ENCODE results near the gene PDE6C. TPM values are rescaled to one million over a fixed set of nuclear protein-coding genes. Genes with fewer than 3 reads are reported as not detected.

The PDE6C gene
- total RNA-seq, 4 donors from 2014 or later, result not detected

DNA sequence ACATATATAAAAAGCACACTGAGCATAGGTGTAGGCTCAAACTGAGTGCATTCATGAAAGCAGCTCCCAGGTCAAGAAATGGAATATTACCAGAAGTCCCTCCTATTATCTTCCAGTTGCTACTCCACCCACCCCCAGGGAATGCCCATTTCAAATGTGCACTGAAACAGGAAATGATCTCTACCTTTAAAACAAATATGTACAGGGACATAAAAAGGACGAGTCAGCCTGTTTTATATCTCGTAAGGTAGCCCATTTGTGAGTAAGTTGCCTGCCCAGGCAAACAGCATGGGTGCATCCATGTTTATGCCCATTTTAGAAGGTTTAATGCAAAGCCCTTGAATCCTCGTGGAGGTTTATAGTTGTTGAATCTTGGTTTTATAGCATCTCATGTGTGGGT lies 35.4 kb upstream of the PDE6C start:
- Histone ChIP-seq H3K27ac (no peak overlapping the region), H3K27me3 (peaks cover 0 to 18% (median 0%) of the 10 kb centered on the region in 4 donors), H3K4me1 (peaks cover 0 to 22% (median 0%) of the 10 kb centered on the region in 3 donors), H3K36me3 (no peaks in the 10 kb centered on the region), H3K4me3 (no peak overlapping the region), H3K9me3 (peaks cover 0 to 6% (median 0%) of the 10 kb centered on the region in 3 donors)
- no peak for DNase-seq
- intact Hi-C loops (cut with DNase I), result no loop called here
- 57 to 70% methylated on average over 3 of the region's 3 CpGs for WGBS, 2 donors
- TF ChIP-seq, protein P1, sequence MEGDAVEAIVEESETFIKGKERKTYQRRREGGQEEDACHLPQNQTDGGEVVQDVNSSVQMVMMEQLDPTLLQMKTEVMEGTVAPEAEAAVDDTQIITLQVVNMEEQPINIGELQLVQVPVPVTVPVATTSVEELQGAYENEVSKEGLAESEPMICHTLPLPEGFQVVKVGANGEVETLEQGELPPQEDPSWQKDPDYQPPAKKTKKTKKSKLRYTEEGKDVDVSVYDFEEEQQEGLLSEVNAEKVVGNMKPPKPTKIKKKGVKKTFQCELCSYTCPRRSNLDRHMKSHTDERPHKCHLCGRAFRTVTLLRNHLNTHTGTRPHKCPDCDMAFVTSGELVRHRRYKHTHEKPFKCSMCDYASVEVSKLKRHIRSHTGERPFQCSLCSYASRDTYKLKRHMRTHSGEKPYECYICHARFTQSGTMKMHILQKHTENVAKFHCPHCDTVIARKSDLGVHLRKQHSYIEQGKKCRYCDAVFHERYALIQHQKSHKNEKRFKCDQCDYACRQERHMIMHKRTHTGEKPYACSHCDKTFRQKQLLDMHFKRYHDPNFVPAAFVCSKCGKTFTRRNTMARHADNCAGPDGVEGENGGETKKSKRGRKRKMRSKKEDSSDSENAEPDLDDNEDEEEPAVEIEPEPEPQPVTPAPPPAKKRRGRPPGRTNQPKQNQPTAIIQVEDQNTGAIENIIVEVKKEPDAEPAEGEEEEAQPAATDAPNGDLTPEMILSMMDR (IDR thresholded peaks at IDR 0.05), result no peak
- no peak for TF ChIP-seq POLR2A (IDR thresholded peaks at IDR 0.05)

DNA sequence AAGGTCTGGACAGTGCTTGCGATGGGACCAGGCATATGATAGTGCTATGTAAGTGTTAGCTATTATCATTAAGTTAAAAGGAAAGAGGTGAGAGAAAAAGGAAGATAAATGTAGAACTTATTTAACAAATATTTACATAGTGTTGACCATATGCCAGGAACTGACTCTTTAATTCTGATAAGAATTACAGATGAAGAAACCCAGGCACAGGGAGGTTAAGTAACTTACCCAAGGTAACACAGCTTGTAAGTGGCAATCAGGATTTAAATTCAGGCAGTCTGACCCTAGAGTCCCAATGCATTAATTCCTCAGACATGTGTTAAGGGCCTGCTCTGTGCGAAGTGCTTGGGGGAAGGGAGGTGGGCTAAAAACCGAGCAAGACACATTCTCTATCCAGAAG lies 34.8 kb upstream of the PDE6C start:
- Histone ChIP-seq H3K36me3 (no peaks in the 10 kb centered on the region), H3K4me3 (no peak overlapping the region), H3K27ac (no peak overlapping the region), H3K27me3 (peaks cover 0 to 17% (median 0%) of the 10 kb centered on the region in 4 donors), H3K9me3 (peaks cover 0 to 6% (median 0%) of the 10 kb centered on the region in 3 donors), H3K4me1 (peaks cover 0 to 19% (median 0%) of the 10 kb centered on the region in 3 donors)
- intact Hi-C loops (cut with DNase I), result no loop called here
- TF ChIP-seq POLR2A (IDR thresholded peaks at IDR 0.05), result no peak
- TF ChIP-seq, protein P1 (IDR thresholded peaks at IDR 0.05), result no peak
- DNase-seq, result no peak
- 79 to 80% methylated on average over 3 of the region's 3 CpGs for WGBS, 2 donors

DNA sequence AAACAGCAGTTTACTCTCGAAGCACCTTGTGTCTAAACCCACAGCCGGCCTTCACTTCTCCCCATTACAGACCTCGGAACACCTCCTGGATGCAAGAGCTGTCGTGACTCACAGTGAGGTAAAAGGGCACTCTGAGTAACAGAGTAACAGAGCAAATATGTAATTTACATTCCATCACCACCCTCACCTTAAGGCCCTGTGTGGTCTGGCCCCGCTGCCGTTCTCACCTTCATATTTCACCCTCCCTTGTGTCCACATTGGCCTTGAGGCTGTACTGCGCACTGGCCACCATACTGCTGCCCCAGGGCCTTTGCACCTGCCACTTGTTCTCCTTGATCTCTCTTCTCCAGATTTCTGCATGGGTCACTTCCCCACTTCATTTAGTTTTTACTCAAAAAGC lies 33.2 kb upstream of the PDE6C start:
- peaks cover 0 to 3% (median 0%) of the 10 kb centered on the region in 3 donors for H3K4me1 ChIP-seq
- H3K9me3 ChIP-seq, result peaks cover 0 to 6% (median 0%) of the 10 kb centered on the region in 3 donors
- H3K27ac ChIP-seq, result no peak overlapping the region
- intact Hi-C loops (cut with DNase I), result no loop called here
- no peaks in the 10 kb centered on the region for H3K36me3 ChIP-seq
- no peak overlapping the region for H3K4me3 ChIP-seq
- H3K27me3 ChIP-seq, result peaks cover 0 to 17% (median 0%) of the 10 kb centered on the region in 4 donors
- TF ChIP-seq, protein P1 (IDR thresholded peaks at IDR 0.05), result no peak
- TF ChIP-seq POLR2A (IDR thresholded peaks at IDR 0.05), result no peak
- WGBS, 2 donors, result 61 to 80% methylated on average over 7 of the region's 7 CpGs
- no peak for DNase-seq

DNA sequence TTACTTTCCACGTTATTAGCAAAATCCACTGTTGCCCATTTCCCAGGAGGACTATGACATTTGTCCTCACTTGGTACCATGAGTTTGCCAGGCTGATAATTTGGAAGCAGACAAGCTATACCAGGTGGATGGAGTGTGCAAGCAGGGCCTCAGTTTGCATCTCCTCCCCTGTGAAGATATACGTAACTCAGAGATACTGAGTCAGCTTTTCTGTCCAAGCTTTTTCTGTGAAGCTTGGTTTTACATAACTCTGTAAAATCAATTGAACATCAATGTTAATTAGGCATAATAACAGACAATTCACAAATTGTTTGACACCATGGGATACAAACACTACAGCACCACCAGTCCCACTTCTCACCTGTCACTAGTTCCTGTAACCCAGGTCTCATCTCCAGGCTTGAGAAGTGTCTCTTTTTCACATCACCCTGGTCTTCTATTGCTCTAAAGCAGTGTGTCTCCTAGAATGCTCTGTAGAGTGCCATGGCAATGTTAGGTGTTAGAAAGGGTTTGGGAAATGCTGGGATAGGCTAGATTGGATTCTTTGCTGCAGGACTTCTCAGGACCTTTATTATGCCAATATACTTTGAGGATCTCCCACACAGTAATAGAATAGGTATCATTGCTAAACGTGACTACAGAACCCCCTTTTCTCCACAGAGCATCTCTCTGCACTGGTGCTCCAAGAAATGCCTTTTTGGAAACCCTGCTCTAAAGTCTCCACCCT lies 32.2 kb upstream of the PDE6C start:
- TF ChIP-seq POLR2A (IDR thresholded peaks at IDR 0.05), result no peak
- TF ChIP-seq, protein P1 (IDR thresholded peaks at IDR 0.05), result no peak
- H3K9me3 ChIP-seq, result peaks cover 0 to 6% (median 0%) of the 10 kb centered on the region in 3 donors
- intact Hi-C loops (cut with DNase I), result no loop called here
- WGBS, 2 donors, result 69 to 80% methylated on average over 3 of the region's 3 CpGs
- H3K36me3 ChIP-seq, result no peaks in the 10 kb centered on the region
- H3K27me3 ChIP-seq, result peaks cover 0 to 17% (median 0%) of the 10 kb centered on the region in 4 donors
- DNase-seq, result no peak
- H3K27ac ChIP-seq, result no peak overlapping the region
- H3K4me3 ChIP-seq, result no peak overlapping the region
- H3K4me1 ChIP-seq, result peaks cover 0 to 3% (median 0%) of the 10 kb centered on the region in 3 donors

DNA sequence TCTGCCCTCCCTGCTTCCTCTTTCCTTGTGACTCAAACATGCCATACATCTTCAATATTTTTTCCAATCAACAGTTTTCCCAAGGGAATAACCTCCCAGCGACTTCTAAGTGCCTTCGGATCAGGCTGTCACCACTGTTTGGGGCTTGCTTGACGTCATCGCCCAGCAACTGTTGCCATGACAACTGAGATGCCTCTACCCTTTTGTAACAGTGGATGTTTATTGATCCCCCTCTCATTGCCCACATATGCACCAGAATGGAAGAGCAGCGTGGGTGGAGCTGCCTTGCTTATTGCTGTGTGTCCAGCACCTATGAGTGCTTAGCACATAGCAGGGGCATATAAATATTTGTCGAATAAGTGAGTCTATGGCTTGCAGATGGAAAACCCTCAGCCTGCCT lies 31.5 kb upstream of the PDE6C start:
- Histone ChIP-seq H3K27me3 (peaks cover 0 to 17% (median 0%) of the 10 kb centered on the region in 4 donors), H3K27ac (no peak overlapping the region), H3K9me3 (peaks cover 0 to 6% (median 0%) of the 10 kb centered on the region in 3 donors), H3K36me3 (no peaks in the 10 kb centered on the region), H3K4me3 (no peak overlapping the region), H3K4me1 (peaks cover 0 to 3% (median 0%) of the 10 kb centered on the region in 3 donors)
- intact Hi-C loops (cut with DNase I), result no loop called here
- no peak for DNase-seq
- TF ChIP-seq, protein P1 (IDR thresholded peaks at IDR 0.05), result no peak
- TF ChIP-seq POLR2A (IDR thresholded peaks at IDR 0.05), result no peak
- 29 to 35% methylated on average over 5 to 6 of the region's 6 CpGs for WGBS, 2 donors

All from esophagus squamous epithelium (tissue), 5 donors.